LNCAP (cell line): ENCODE data around the gene CMYA5.

Experiments
- TF ChIP-seq, protein P1 (sequence below): fragments of 450-650 bp; IDR thresholded peaks from 2 replicates; pipeline ENCODE4 v1.5.1; 2017; ENCODE audit warnings: mild to moderate bottlenecking

The CMYA5 gene

DNA sequence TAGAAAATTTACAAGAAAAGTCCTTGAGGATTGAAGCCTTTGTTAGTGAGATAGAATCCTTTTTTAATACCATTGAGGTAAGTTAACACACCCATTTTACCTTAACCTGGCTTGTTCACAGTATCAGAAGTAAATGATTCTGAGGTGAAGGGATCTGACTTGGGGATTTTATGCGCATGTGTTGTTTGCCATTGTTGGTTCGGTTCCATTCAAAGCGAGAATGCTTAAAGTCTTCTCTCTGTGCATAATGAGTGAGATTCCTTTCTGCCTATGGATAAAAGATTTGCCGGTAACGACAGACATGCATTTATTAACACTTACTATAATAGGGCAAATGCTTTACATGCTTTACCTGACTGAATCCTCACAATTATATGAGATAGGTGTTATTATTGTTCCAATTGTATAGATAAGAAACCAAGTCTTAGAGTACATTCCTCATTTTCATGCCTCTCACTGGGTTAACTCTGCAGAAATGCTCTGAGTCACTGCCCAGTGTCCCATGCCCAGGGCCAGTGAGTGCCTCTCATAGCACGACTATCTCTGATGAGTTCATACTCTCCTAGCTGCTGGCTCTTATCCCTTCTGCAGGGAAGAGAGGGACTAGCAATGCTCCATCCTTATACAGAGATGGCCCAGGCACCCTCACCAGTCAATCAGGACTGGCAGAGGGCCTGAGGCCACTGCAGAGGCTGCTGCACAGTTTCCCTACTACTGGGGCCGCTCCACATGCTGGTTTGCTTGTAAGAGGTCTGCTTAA lies 54.4 kb downstream of the CMYA5 start:
- TF ChIP-seq, protein P1, sequence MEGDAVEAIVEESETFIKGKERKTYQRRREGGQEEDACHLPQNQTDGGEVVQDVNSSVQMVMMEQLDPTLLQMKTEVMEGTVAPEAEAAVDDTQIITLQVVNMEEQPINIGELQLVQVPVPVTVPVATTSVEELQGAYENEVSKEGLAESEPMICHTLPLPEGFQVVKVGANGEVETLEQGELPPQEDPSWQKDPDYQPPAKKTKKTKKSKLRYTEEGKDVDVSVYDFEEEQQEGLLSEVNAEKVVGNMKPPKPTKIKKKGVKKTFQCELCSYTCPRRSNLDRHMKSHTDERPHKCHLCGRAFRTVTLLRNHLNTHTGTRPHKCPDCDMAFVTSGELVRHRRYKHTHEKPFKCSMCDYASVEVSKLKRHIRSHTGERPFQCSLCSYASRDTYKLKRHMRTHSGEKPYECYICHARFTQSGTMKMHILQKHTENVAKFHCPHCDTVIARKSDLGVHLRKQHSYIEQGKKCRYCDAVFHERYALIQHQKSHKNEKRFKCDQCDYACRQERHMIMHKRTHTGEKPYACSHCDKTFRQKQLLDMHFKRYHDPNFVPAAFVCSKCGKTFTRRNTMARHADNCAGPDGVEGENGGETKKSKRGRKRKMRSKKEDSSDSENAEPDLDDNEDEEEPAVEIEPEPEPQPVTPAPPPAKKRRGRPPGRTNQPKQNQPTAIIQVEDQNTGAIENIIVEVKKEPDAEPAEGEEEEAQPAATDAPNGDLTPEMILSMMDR, result no peak

DNA sequence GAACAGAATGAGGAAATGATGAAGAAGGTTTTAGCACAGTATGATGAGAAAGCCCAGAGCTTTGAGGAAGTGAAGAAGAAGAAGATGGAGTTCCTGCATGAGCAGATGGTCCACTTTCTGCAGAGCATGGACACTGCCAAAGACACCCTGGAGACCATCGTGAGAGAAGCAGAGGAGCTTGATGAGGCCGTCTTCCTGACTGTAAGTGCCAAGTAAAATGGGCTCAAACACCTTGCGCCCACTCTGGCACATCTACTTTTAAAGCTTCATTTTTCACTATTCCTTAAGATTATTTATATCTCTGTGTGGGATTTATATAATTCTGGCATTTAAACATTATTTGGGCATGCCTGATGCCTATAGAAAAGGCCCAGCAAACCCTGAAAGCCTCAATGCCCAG lies 55.6 kb downstream of the CMYA5 start:
- TF ChIP-seq, protein P1, result no peak

DNA sequence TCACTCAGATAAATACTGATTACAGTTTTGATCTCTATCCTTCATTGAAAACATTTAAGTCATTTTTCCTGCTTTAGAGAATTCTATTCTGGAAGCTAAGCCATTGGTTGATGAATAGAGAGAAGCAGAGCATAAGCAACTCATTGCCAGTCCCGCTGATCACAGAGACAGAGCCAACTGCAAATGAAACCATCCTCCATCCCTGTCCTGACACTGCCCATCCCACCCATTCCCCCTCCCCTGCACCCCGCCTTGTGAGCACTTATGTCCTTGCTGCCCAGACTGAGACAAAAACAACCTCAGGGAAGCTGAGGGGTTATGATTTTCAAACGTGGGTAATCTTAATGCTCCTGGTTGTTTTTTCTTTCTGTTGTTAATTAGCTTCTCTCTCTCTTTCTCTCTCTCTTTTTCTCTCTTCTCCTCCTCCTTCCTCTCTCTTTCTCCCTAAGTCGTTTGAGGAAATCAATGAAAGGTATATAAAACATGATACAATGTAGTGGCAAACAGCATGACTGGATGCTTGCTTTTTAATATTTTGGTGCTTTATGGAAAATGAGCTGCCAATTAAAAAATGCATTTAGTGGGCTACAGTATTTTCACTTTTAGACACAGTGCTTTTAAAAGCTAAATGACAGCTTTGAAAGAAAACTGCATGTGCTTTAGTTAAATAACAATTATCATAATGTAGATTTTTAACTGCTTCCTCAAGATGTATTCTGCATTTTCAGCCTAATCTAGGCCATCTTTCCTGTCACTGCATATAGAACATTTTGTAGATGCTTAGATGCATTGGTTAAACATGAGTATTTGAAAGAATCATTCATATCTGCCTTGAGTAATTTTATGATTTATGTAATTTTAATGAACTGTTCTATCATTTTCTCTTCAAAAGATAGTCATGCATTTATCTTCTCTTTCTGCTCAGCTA lies 57.3 kb downstream of the CMYA5 start:
- TF ChIP-seq, protein P1, result no peak

DNA sequence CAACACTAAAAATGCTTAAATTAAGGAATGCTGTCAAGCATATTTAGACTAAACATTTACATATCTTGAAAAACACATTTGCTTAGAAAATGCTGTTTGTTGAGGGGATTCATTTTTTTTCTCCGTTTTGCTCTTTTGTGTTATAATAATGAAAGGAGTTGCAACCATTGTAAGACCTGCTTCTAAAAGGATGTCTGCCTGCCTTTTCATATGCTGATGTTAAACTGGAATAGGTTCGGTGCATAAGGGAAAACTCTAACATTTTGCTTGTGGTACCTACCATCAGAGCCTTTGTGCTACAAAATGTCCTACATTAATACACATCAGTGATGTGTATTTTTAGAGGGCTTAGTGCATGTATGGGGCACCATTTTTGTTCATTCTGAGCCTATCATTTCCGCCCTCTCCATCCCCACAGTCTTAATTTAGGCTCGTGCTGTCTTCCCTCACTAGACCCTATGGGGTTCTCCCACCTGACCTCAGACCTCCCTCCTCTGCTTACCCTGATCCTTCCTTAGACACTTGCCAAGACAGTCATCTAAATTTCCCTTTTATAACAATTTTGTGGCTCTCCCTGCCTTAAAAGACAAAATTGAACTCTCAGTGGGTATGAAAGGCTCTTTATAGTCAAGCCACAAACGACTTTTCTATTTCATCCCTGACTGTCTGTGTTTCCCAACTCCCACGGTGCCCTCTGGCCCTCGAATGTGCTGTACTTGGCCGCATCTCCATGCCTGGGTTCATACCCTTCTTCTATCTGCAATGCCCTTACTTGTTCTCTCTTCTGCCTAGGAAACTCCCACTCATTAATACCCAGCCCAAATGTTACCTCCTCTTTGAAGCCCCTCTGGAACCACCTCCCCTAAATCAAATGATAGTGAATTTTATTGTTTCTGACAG lies 61.2 kb downstream of the CMYA5 start:
- TF ChIP-seq, protein P1, result no peak

DNA sequence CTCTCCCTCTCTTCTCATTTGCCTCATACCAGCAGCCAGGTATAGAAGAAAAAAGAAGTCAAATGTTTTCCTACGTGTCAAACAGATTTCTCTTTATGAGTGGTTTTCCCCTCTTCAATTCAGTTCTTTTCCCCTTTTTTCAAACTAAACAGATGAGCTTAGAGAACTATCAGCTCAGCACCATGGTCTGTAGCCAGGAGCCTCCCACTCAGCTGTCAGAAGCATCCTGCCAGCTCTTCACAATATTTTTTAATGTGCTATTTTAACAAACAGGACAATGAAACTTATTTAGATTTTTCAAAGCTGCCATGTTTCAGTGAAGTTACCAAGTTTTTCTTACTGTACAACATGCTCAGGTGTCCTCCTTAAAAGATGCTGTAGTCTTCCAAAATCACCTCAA lies 63.5 kb downstream of the CMYA5 start:
- TF ChIP-seq, protein P1, result no peak

DNA sequence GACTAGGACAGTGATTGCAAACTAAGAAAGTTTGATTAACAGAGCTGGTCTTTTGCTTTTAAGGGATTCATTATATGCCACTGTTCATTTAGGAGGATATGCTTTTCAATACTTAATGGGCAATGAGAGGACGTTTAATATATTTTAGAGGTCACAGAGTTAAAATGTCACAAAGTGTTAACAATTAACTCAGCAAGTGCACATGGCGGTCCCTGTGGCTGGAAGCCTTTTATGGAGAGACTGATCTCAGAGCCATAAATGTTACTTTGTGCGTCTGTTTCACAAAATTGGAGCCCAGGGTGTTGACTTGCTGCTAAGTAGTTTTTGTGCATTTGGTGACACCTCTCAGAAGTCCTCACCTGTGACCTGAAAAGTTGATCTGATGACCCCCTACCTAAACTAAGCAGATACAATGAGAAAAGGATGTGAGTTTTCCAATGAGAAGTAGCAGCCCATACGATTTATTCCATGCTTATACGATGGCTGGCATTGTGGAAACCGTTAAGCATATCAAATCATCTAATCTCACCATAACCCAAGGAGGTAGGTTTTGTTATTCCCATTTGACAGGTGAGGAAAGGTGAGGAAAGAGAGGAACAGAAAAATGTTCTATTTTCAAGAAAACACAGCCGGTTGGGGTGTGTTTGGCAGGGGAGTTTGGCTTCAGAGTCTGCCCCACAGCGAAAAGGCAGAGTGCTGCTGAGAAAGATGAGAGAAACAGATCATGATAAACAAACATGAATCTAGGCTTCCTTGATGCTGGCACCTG lies 64.4 kb downstream of the CMYA5 start:
- TF ChIP-seq, protein P1, result no peak
